Retinal pigment epithelial cell (primary cell): ENCODE results near the gene PDIA5.

ENCODE experiments used
- DNase-seq: peaks from one replicate; pipeline ENCODE4 v3.0.0-alpha.2; 2010; ENCODE audit warnings: low read depth
- H3K4me3 ChIP-seq: 2 replicates; pipeline ENCODE4 v1.5.1; 2011; ENCODE audit warnings: mild to moderate bottlenecking, low read length, control low read depth, moderate library complexity
- TF ChIP-seq, protein P1 (sequence below): conservative IDR thresholded peaks from 2 replicates; pipeline ENCODE4 v1.5.1; 2011; ENCODE audit warnings: low read depth, low read length, control low read depth, inconsistent platforms

PDIA5 gene

GRCh38 chr3:123193448-123194101, 126.8 kb downstream of the PDIA5 start:
- TF ChIP-seq, protein P1, sequence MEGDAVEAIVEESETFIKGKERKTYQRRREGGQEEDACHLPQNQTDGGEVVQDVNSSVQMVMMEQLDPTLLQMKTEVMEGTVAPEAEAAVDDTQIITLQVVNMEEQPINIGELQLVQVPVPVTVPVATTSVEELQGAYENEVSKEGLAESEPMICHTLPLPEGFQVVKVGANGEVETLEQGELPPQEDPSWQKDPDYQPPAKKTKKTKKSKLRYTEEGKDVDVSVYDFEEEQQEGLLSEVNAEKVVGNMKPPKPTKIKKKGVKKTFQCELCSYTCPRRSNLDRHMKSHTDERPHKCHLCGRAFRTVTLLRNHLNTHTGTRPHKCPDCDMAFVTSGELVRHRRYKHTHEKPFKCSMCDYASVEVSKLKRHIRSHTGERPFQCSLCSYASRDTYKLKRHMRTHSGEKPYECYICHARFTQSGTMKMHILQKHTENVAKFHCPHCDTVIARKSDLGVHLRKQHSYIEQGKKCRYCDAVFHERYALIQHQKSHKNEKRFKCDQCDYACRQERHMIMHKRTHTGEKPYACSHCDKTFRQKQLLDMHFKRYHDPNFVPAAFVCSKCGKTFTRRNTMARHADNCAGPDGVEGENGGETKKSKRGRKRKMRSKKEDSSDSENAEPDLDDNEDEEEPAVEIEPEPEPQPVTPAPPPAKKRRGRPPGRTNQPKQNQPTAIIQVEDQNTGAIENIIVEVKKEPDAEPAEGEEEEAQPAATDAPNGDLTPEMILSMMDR, result no peak
- H3K4me3 ChIP-seq, result no peak overlapping the region
- DNase-seq, result no peak

GRCh38 chr3:123194552-123194951, 127.7 kb downstream of the PDIA5 start:
- H3K4me3 ChIP-seq, result no peak overlapping the region
- DNase-seq, result no peak
- TF ChIP-seq, protein P1, result peak; percentile 82

GRCh38 chr3:123198372-123198771, 131.5 kb downstream of the PDIA5 start:
- TF ChIP-seq, protein P1, result no peak
- H3K4me3 ChIP-seq, result no peak overlapping the region
- no peak for DNase-seq

GRCh38 chr3:123201223-123201556, 134.4 kb downstream of the PDIA5 start:
- no peak for DNase-seq
- H3K4me3 ChIP-seq, result peak overlapping the region; percentile 98
- TF ChIP-seq, protein P1, result no peak

DNA sequence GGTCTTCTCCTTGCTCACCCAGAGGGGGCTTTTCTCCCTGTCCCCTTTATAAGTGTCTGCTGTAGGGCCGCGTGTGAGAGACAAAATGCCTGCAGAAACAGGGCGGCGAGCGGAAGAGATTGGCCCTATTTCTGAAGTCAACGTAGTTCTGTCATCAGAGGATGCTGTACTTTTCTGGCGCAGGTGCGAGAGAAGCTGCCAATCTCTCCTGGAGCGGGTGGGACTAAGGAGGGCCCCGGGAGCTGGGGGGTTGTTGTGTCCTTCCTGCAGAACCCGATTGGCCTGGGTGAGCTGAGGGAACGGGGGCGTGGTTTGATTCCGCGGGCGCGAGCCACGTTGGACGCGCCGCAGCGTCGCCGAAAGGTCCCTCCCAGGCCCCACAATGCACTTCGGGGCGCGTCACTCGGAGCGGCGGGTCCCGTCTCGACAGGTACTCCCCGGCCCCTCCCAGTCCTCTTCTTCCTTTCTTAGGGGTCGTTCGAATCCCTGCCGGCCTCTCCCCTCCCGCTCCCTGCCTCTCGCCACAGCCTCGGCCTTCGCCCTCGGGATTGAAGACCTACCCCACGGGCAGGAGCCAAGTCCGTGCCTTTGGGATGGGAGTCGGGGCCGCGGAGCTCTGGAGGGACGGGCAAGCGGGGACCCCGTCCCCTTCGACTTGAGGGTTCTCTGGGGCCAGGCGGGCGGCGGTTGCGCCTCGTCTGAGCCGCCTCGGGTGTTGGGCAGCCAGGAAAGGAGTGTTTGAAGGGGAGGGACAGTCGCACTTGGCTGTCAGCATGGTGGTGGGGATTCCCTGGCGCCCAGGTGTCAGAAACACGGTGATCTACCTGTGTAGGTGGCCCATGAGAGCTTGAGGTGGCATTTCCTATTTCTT, 135.0 kb downstream of the PDIA5 start, which contains the start of gene SEC22A:
TSS of gene SEC22A (plus strand) at position 387 of the 871 bp plus-strand sequence. CDS start 7,275 bp downstream, outside the sequence.
- H3K4me3 ChIP-seq, result peak within 1 kb of the TSS; percentile 98
- TF ChIP-seq, protein P1, result no peak
- DNase-seq, result peak; percentile 88

GRCh38 chr3:123202451-123202850, 135.6 kb downstream of the PDIA5 start:
- TF ChIP-seq, protein P1, result peak; percentile 20
- peak overlapping the region; percentile 98 for H3K4me3 ChIP-seq
- no peak for DNase-seq
